ENCODE results near the gene CAMSAP3.

DNA sequence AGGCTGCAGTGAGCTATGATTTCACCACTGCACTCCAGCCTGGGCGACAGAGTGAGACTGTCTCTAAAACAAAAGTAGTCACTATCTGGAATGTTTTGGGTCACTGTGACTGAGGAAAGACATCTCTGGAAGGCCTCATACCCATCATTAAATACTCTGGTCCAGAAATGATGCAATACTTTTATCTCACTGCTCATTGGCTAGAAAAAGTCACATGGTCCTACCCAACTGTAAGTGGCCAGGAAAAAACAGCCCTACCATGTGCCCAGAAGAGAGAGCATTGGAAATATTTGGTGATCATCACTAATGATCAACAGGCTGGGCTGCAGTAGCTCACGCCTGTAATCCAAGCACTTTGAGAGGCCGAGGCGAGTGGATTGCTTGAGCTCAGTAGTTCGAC lies 30.3 kb upstream of the CAMSAP3 start:
- no peak for TF ChIP-seq POLR2A (IDR thresholded peaks at IDR 0.05; ENCODE audit: low read depth)
- TF ChIP-seq, protein P1, sequence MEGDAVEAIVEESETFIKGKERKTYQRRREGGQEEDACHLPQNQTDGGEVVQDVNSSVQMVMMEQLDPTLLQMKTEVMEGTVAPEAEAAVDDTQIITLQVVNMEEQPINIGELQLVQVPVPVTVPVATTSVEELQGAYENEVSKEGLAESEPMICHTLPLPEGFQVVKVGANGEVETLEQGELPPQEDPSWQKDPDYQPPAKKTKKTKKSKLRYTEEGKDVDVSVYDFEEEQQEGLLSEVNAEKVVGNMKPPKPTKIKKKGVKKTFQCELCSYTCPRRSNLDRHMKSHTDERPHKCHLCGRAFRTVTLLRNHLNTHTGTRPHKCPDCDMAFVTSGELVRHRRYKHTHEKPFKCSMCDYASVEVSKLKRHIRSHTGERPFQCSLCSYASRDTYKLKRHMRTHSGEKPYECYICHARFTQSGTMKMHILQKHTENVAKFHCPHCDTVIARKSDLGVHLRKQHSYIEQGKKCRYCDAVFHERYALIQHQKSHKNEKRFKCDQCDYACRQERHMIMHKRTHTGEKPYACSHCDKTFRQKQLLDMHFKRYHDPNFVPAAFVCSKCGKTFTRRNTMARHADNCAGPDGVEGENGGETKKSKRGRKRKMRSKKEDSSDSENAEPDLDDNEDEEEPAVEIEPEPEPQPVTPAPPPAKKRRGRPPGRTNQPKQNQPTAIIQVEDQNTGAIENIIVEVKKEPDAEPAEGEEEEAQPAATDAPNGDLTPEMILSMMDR (IDR thresholded peaks at IDR 0.05): no peak
- no peak for TF ChIP-seq POLR2AphosphoS5 (IDR thresholded peaks at IDR 0.05)
- no peak for TF ChIP-seq EP300 (IDR thresholded peaks at IDR 0.05)

Data from esophagus muscularis mucosa (tissue), 4 donors.